Measurements from ENCODE around the gene TBC1D22B. TPM values are rescaled to one million over a fixed set of nuclear protein-coding genes. Genes with fewer than 3 reads are reported as not detected.

The TBC1D22B gene
- total RNA-seq, 1 experiment from 2014 or later: 11.8 TPM

GRCh38 chr6:37285861-37286311, 28.3 kb downstream of the TBC1D22B start:
- H3K9me3 Mint-ChIP-seq (ENCODE audit: unreplicated experiment): no peaks in the 10 kb centered on the region
- no peak overlapping the region for H3K27ac Mint-ChIP-seq (ENCODE audit: unreplicated experiment)
- POLR2A ChIA-PET: no interaction called here
- no peak for TF ChIP-seq CTCF (IDR thresholded peaks at IDR 0.05; ENCODE audit: insufficient read depth in 1 of 2, low read depth in 1 of 2, low read length in 1 of 2, severe bottlenecking in 1 of 2, unreplicated experiment in 1 of 2)
- H3K4me3 Mint-ChIP-seq (ENCODE audit: unreplicated experiment): no peak overlapping the region
- no peaks in the 10 kb centered on the region for H3K27me3 ChIP-seq (replicated peaks; ENCODE audit: control insufficient read depth, insufficient read depth, low read length)
- BruUV-seq (replicated peaks): no TSS peak
- intact Hi-C loops (cut with micrococcal nuclease; ENCODE audit: unreplicated experiment): no loop called here
- H3K4me3 ChIP-seq (ENCODE audit: low read depth, low read length): no peak overlapping the region
- no peak for DNase-seq
- H3K27me3 Mint-ChIP-seq (ENCODE audit: insufficient read depth, unreplicated experiment): no peaks in the 10 kb centered on the region
- H3K36me3 Mint-ChIP-seq (ENCODE audit: insufficient read depth, unreplicated experiment): peaks cover 27% of the 10 kb centered on the region
- no peaks in the 10 kb centered on the region for H3K4me1 ChIP-seq
- CTCF ChIA-PET: interaction anchor here (0.7 kb wide), 1 partner anchor 82 kb away, joined by 3 read pairs; no protein-coding TSS in a partner anchor
- peaks cover 5% of the 10 kb centered on the region for H3K36me3 ChIP-seq (ENCODE audit: control insufficient read depth, insufficient read depth, low read length)
- H3K9me3 ChIP-seq: no peaks in the 10 kb centered on the region
- peaks cover under 1% of the 10 kb centered on the region for H3K4me1 Mint-ChIP-seq (ENCODE audit: low read depth, unreplicated experiment)

GRCh38 chr6:37287519-37288157, 30.1 kb downstream of the TBC1D22B start:
- no peaks in the 10 kb centered on the region for H3K9me3 ChIP-seq
- H3K9me3 Mint-ChIP-seq (ENCODE audit: unreplicated experiment): no peaks in the 10 kb centered on the region
- DNase-seq: no peak
- no TSS peak for BruUV-seq (replicated peaks)
- H3K36me3 ChIP-seq (ENCODE audit: control insufficient read depth, insufficient read depth, low read length): peaks cover 6% of the 10 kb centered on the region
- H3K4me1 ChIP-seq: no peaks in the 10 kb centered on the region
- peaks cover 7% of the 10 kb centered on the region for H3K4me1 Mint-ChIP-seq (ENCODE audit: low read depth, unreplicated experiment)
- ChIA-PET CTCF (no interaction called here), POLR2A (no interaction called here)
- no peaks in the 10 kb centered on the region for H3K27me3 ChIP-seq (replicated peaks; ENCODE audit: control insufficient read depth, insufficient read depth, low read length)
- intact Hi-C loops (cut with micrococcal nuclease; ENCODE audit: unreplicated experiment): no loop called here
- no peaks in the 10 kb centered on the region for H3K27me3 Mint-ChIP-seq (ENCODE audit: insufficient read depth, unreplicated experiment)
- H3K27ac Mint-ChIP-seq (ENCODE audit: unreplicated experiment): no peak overlapping the region
- no peak overlapping the region for H3K4me3 Mint-ChIP-seq (ENCODE audit: unreplicated experiment)
- H3K36me3 Mint-ChIP-seq (ENCODE audit: insufficient read depth, unreplicated experiment): peaks cover 41% of the 10 kb centered on the region
- TF ChIP-seq CTCF (IDR thresholded peaks at IDR 0.05; ENCODE audit: insufficient read depth in 1 of 2, low read depth in 1 of 2, low read length in 1 of 2, severe bottlenecking in 1 of 2, unreplicated experiment in 1 of 2): no peak
- H3K4me3 ChIP-seq (ENCODE audit: low read depth, low read length): no peak overlapping the region

GRCh38 chr6:37288247-37288646, 30.7 kb downstream of the TBC1D22B start:
- Histone ChIP-seq H3K4me3 (ENCODE audit: low read depth, low read length) (no peak overlapping the region), H3K9me3 (no peaks in the 10 kb centered on the region), H3K27me3 (replicated peaks; ENCODE audit: control insufficient read depth, insufficient read depth, low read length) (no peaks in the 10 kb centered on the region), H3K36me3 (ENCODE audit: control insufficient read depth, insufficient read depth, low read length) (peaks cover 6% of the 10 kb centered on the region), H3K4me1 (no peaks in the 10 kb centered on the region)
- TF ChIP-seq CTCF (IDR thresholded peaks at IDR 0.05; ENCODE audit: insufficient read depth in 1 of 2, low read depth in 1 of 2, low read length in 1 of 2, severe bottlenecking in 1 of 2, unreplicated experiment in 1 of 2): no peak
- ChIA-PET CTCF (no interaction called here), POLR2A (no interaction called here)
- H3K4me3 Mint-ChIP-seq (ENCODE audit: unreplicated experiment): no peak overlapping the region
- H3K27ac Mint-ChIP-seq (ENCODE audit: unreplicated experiment): no peak overlapping the region
- peaks cover 42% of the 10 kb centered on the region for H3K36me3 Mint-ChIP-seq (ENCODE audit: insufficient read depth, unreplicated experiment)
- H3K27me3 Mint-ChIP-seq (ENCODE audit: insufficient read depth, unreplicated experiment): no peaks in the 10 kb centered on the region
- no TSS peak for BruUV-seq (replicated peaks)
- no peak for DNase-seq
- H3K9me3 Mint-ChIP-seq (ENCODE audit: unreplicated experiment): no peaks in the 10 kb centered on the region
- H3K4me1 Mint-ChIP-seq (ENCODE audit: low read depth, unreplicated experiment): peaks cover 7% of the 10 kb centered on the region
- intact Hi-C loops (cut with micrococcal nuclease; ENCODE audit: unreplicated experiment): no loop called here

All from Caco-2 (cell line).